Coronary artery (tissue), 2 donors: ENCODE results near the gene RAVER1.

Source experiments
- DNase-seq: peaks from one replicate; pipeline ENCODE4 v3.0.0-alpha.2; 2017; ENCODE audit warnings: low spot score
- H3K27ac ChIP-seq, 2 donors: fragments of 200-600 bp; sonication (generic); one replicate each; pipeline ENCODE4 v1.5.1; 2016 to 2019
- H3K4me3 ChIP-seq: fragments of 200-600 bp; sonication (generic); 2 replicates; pipeline ENCODE4 v1.5.1; 2016; ENCODE audit warnings: mild to moderate bottlenecking, moderate library complexity
- CTCF ChIP-seq: fragments of 200-600 bp; sonication (generic); IDR thresholded peaks from one replicate; pipeline ENCODE4 v1.5.1; 2019; ENCODE audit warnings: antibody characterized with exemption

The RAVER1 gene

GRCh38 chr19:10277795-10278589, 55.3 kb downstream of the RAVER1 start:
- Histone ChIP-seq H3K27ac (no peak overlapping the region), H3K4me3 (no peak overlapping the region)
- no peak for DNase-seq
- TF ChIP-seq CTCF = no peak

DNA sequence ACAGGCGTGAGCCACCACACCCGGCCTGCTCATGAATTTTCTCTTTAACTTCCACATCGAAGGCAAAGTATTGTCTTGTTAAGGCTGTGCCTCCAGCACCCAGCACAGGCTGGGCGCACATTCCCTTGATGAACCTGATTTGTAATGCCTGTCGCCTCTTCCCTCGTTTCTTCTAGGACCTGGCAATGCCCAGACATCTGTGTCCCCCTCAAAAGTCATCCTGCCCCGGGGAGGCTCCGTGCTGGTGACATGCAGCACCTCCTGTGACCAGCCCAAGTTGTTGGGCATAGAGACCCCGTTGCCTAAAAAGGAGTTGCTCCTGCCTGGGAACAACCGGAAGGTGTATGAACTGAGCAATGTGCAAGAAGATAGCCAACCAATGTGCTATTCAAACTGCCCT, 58.7 kb downstream of the RAVER1 start:
- Histone ChIP-seq H3K4me3 (no peak overlapping the region), H3K27ac (no peak overlapping the region)
- TF ChIP-seq CTCF = no peak
- no peak for DNase-seq

DNA sequence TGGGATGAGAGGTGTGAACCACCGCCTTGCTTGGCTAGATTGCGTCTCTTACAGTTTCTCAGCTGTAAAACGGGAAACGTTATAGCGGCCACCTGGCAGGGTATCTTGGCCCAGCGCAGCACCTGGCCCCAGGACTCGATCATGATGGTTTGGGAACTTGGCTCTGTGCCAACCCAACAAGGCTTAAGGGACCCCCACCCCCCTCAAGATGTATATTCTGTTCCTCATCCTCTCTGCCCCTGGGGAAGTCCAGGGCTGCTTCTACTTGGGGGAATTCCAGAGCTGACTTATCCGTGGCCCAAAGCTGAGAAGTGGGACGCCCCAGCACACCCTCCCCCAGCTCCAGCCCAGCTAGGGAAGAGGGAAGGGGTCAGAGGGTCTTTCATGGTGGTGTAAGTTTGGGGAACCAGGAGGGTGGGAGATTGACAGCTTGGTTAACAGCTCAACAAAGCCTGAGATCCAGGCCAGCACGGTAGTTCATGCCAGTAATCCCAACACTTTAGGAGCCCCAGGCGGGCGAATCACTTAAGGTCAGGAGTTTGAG, 61.7 kb downstream of the RAVER1 start:
- Histone ChIP-seq H3K4me3 (peak overlapping the region; percentile 70), H3K27ac (peak overlapping the region in 1 of 2 donors; percentile 85)
- TF ChIP-seq CTCF = no peak
- no peak for DNase-seq

DNA sequence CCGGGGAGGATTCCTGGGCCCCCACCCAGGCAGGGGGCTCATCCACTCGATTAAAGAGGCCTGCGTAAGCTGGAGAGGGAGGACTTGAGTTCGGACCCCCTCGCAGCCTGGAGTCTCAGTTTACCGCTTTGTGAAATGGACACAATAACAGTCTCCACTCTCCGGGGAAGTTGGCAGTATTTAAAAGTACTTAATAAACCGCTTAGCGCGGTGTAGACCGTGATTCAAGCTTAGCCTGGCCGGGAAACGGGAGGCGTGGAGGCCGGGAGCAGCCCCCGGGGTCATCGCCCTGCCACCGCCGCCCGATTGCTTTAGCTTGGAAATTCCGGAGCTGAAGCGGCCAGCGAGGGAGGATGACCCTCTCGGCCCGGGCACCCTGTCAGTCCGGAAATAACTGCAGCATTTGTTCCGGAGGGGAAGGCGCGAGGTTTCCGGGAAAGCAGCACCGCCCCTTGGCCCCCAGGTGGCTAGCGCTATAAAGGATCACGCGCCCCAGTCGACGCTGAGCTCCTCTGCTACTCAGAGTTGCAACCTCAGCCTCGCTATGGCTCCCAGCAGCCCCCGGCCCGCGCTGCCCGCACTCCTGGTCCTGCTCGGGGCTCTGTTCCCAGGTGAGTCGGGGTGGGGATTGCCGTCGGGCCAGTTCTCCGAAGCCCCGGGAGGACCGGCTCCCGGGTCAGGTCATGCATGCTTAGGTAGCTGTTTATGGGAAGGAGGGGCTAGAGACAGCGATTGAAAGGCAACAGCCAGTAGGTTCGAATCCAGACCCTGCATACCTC, 62.5 kb downstream of the RAVER1 start, which contains the start of gene ICAM1:
TSS of gene ICAM1 (plus strand) at position 505 of the 779 bp plus-strand sequence. CDS start at position 545, 40 bp downstream.
- peak within 1 kb of the TSS; percentile 70 for H3K4me3 ChIP-seq
- no peak for DNase-seq
- TF ChIP-seq CTCF = no peak

GRCh38 chr19:10270180-10270615, 63.1 kb downstream of the RAVER1 start:
- Histone ChIP-seq H3K4me3 (peak overlapping the region; percentile 70), H3K27ac (peak overlapping the region; percentile 46 to 85)
- DNase-seq = no peak
- no peak for TF ChIP-seq CTCF

More for the DNA sequence above, 62.5 kb downstream of the RAVER1 start, which contains the start of gene ICAM1:
- peak within 1 kb of the TSS; percentile 46 to 85 for H3K27ac ChIP-seq

DNA sequence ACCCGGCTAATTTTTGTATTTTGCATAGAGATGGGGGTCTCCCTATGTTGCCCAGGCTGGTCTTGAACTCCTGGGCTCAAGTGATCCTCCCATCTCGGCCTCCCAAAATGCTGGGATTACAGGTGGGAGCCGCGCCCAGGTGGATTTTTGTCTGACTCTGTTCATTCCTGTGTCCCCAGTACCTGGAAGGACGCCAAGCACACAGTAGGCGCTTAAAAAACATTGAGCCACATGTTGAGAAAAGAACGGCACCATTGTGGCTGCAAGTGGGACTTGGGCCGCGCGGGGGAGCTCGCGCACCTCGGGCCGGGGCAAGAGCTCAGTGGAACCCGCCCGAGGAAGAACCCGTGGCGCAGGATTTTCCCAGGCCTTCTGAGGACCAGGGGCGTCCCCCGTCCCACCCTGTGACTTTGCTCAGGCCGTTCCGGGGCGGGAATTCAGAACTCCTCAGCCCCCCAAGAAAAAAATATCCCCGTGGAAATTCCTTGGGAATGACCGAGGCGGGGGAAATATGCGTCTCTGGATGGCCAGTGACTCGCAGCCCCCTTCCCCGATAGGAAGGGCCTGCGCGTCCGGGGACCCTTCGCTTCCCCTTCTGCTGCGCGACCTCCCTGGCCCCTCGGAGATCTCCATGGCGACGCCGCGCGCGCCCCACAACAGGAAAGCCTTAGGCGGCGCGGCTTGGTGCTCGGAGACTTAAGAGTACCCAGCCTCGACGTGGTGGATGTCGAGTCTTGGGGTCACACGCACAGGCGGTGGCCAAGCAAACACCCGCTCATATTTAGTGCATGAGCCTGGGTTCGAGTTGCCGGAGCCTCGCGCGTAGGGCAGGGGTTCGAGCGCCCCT, 63.8 kb downstream of the RAVER1 start:
- DNase-seq = peak; percentile 89
- Histone ChIP-seq H3K4me3 (peak overlapping the region; percentile 70), H3K27ac (peak overlapping the region; percentile 12 to 85)
- peak; percentile 93 for TF ChIP-seq CTCF
